ENCODE data around the gene MT3.

DNA sequence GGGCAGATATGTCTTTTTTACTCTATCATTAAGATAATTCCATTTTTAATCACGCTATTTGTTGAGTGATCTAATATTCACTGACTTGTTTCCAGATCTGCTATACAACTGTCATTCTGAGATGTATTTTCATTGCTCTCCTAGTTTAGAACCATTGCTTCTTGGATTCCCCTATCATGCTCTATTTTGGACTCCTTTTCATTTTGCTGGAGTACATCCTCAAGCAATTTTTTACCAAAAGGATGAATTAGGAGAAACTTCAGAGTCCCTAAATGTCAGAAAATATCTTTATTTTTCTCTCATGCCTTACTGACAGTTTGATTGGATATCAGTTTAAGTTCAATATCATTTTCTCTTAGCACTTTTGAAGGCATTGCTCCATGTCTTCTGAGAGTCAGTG is 14.7 kb upstream of the MT3 start:
- no peak for TF ChIP-seq POLR2A (IDR thresholded peaks at IDR 0.05; ENCODE audit: low read length)
- no peak for TF ChIP-seq GATA1 (IDR thresholded peaks at IDR 0.05; ENCODE audit: low read depth, low read length)
